Neuronal stem cell (in vitro differentiated cells): ENCODE data around the gene CYS1.

Source experiments
- DNase-seq: peaks from one replicate; pipeline ENCODE4 v3.0.0-alpha.2; 2013; ENCODE audit warnings: low spot score
- H2AFZ ChIP-seq: one replicate; pipeline ENCODE4 v1.6.1; 2013; ENCODE audit warnings: mild to moderate bottlenecking, low read length, inconsistent platforms
- H2AK5ac ChIP-seq: 2 replicates; pipeline ENCODE4 v1.6.1; 2013; ENCODE audit warnings: low read depth, mild to moderate bottlenecking, inconsistent platforms, low read length, moderate library complexity, mixed read lengths
- H2BK120ac ChIP-seq: 2 replicates; pipeline ENCODE4 v1.6.1; 2013; ENCODE audit warnings: low read depth, mild to moderate bottlenecking, inconsistent platforms, low read length, moderate library complexity, mixed read lengths
- H2BK12ac ChIP-seq: one replicate; pipeline ENCODE4 v1.6.1; 2013; ENCODE audit warnings: low read length, inconsistent platforms
- H2BK15ac ChIP-seq: 2 replicates; pipeline ENCODE4 v1.6.1; 2013; ENCODE audit warnings: mild to moderate bottlenecking, low read length, inconsistent platforms, mixed read lengths
- H2BK5ac ChIP-seq: one replicate; pipeline ENCODE4 v1.6.1; 2013; ENCODE audit warnings: inconsistent platforms, mild to moderate bottlenecking, low read length, moderate library complexity
- H3K14ac ChIP-seq: one replicate; pipeline ENCODE4 v1.6.1; 2013; ENCODE audit warnings: low read length, inconsistent platforms
- H3K18ac ChIP-seq: 2 replicates; pipeline ENCODE4 v1.6.1; 2013; ENCODE audit warnings: low read length, inconsistent platforms
- H3K23ac ChIP-seq: 2 replicates; pipeline ENCODE4 v1.6.1; 2013; ENCODE audit warnings: low read depth, mild to moderate bottlenecking, mixed read lengths, low read length, inconsistent platforms; ENCODE audit not compliant: poor library complexity
- H3K27ac ChIP-seq: replicated peaks from 3 replicates; pipeline ENCODE4 v1.5.1; 2013; ENCODE audit warnings: low read length, inconsistent platforms
- H3K27me3 ChIP-seq, 3 experiments: 2 replicates each; pipeline ENCODE4 v1.6.1; 2013; ENCODE audit warnings: low read length in 3 of 3, mild to moderate bottlenecking in 2 of 3, inconsistent platforms in 1 of 3, low read depth in 1 of 3, mixed read lengths in 1 of 3, moderate library complexity in 1 of 3; ENCODE audit not compliant: control insufficient read depth in 3 of 3, insufficient read depth in 3 of 3
- H3K36me3 ChIP-seq, 2 donors: replicated peaks in 1 of 2; 2 replicates each; pipeline ENCODE4 v1.6.1; 2013; ENCODE audit warnings: low read length in 2 of 2; ENCODE audit not compliant: control insufficient read depth in 2 of 2, insufficient read depth in 2 of 2
- H3K4ac ChIP-seq: 2 replicates; pipeline ENCODE4 v1.6.1; 2013; ENCODE audit warnings: inconsistent platforms, mild to moderate bottlenecking, low read length, moderate library complexity
- H3K4me1 ChIP-seq, 2 donors: 1 replicate in 1 of 2; 2 replicates in 1 of 2; pipeline ENCODE4 v1.6.1; 2013; ENCODE audit warnings: low read length in 2 of 2, low read depth in 1 of 2; ENCODE audit not compliant: control insufficient read depth in 2 of 2, insufficient read depth in 1 of 2
- H3K4me2 ChIP-seq: one replicate; pipeline ENCODE4 v1.6.1; 2013; ENCODE audit warnings: mild to moderate bottlenecking, low read length, inconsistent platforms; ENCODE audit not compliant: insufficient read depth, poor library complexity, severe bottlenecking
- H3K4me3 ChIP-seq, 2 donors: 2 replicates each; pipeline ENCODE4 v1.5.1; 2013; ENCODE audit warnings: low read length in 2 of 2, mild to moderate bottlenecking in 2 of 2, inconsistent platforms in 1 of 2, moderate library complexity in 1 of 2
- H3K79me1 ChIP-seq: one replicate; pipeline ENCODE4 v1.6.1; 2013; ENCODE audit warnings: low read depth, mild to moderate bottlenecking, inconsistent platforms, low read length, moderate library complexity
- H3K9ac ChIP-seq: one replicate; pipeline ENCODE4 v1.6.1; 2013; ENCODE audit warnings: mild to moderate bottlenecking, low read depth, low read length, inconsistent platforms; ENCODE audit not compliant: poor library complexity
- H3K9me3 ChIP-seq, 2 donors: replicated peaks in 1 of 2; 2 replicates each; pipeline versions ENCODE3 to v1.6.1; 2013; ENCODE audit warnings: low read length in 2 of 2, mild to moderate bottlenecking in 2 of 2, inconsistent platforms in 1 of 2, low read depth in 1 of 2, mixed read lengths in 1 of 2, moderate library complexity in 1 of 2; ENCODE audit not compliant: control insufficient read depth in 2 of 2, insufficient read depth in 1 of 2
- H4K8ac ChIP-seq: one replicate; pipeline ENCODE4 v1.6.1; 2013; ENCODE audit warnings: low read depth, mild to moderate bottlenecking, inconsistent platforms, low read length, moderate library complexity
- H4K91ac ChIP-seq: one replicate; pipeline ENCODE4 v1.6.1; 2013; ENCODE audit warnings: low read length, low read depth, mild to moderate bottlenecking, inconsistent platforms; ENCODE audit not compliant: poor library complexity
- WGBS, 2 donors: extraction: QIAGEN DNeasy Blood & Tissue Kit; methylation state at CpG; one replicate each; pipeline ENCODE4 v1.1.7; 2013; ENCODE audit warnings: missing lambda C conversion rate in 2 of 2, mixed read lengths in 1 of 2; ENCODE audit not compliant: insufficient read length in 2 of 2, insufficient replicate concordance in 1 of 2; ENCODE audit errors: extremely low coverage in 2 of 2; 5-methylcytosine and 5-hydroxymethylcytosine counted together

Gene CYS1

GRCh38 chr2:10041711-10042110, 38.5 kb downstream of the CYS1 start:
- H4K8ac ChIP-seq: no peak overlapping the region
- peak overlapping the region; percentile 60 for H3K18ac ChIP-seq
- H2BK15ac ChIP-seq: no peak overlapping the region
- no peak overlapping the region for H3K27ac ChIP-seq
- H2BK120ac ChIP-seq: no peak overlapping the region
- no peak overlapping the region for H2BK5ac ChIP-seq
- H3K23ac ChIP-seq: peak overlapping the region; percentile 59
- peaks cover 4% of the 10 kb centered on the region for H3K79me1 ChIP-seq
- peaks cover 3 to 10% of the 10 kb centered on the region in 2 donors for H3K4me1 ChIP-seq
- H3K36me3 ChIP-seq: peaks cover 0 to 16% of the 10 kb centered on the region in 2 donors
- peak overlapping the region; percentile 77 for H2AK5ac ChIP-seq
- WGBS, 2 donors: no CpG with 5 or more reads among the region's 14 CpGs
- no peak overlapping the region for H3K4ac ChIP-seq
- H3K4me2 ChIP-seq: no peak overlapping the region
- H2AFZ ChIP-seq: no peak overlapping the region
- DNase-seq: no peak
- H2BK12ac ChIP-seq: no peak overlapping the region
- H3K9ac ChIP-seq: no peak overlapping the region
- H3K4me3 ChIP-seq: no peak overlapping the region
- no peak overlapping the region for H4K91ac ChIP-seq
- no peak overlapping the region for H3K14ac ChIP-seq
- peaks cover 6 to 12% of the 10 kb centered on the region in 2 donors for H3K9me3 ChIP-seq
- H3K27me3 ChIP-seq: peaks cover 0 to 12% (median 0%) of the 10 kb centered on the region in 3 experiments

GRCh38 chr2:10039658-10040410, 40.4 kb downstream of the CYS1 start:
- Histone ChIP-seq H3K4me1 (peaks cover 3 to 10% of the 10 kb centered on the region in 2 donors), H3K36me3 (no peaks in the 10 kb centered on the region), H3K23ac (no peak overlapping the region), H3K9ac (no peak overlapping the region), H2BK5ac (no peak overlapping the region), H2BK12ac (no peak overlapping the region), H3K27me3 (peaks cover 0 to 12% (median 0%) of the 10 kb centered on the region in 3 experiments), H2BK120ac (no peak overlapping the region), H3K4ac (no peak overlapping the region), H4K8ac (no peak overlapping the region), H2AK5ac (no peak overlapping the region), H4K91ac (no peak overlapping the region), H3K4me3 (no peak overlapping the region), H3K18ac (no peak overlapping the region), H3K4me2 (no peak overlapping the region), H2BK15ac (no peak overlapping the region), H3K9me3 (peaks cover 6 to 9% of the 10 kb centered on the region in 2 donors), H2AFZ (no peak overlapping the region), H3K14ac (no peak overlapping the region), H3K27ac (no peak overlapping the region), H3K79me1 (peaks cover 3% of the 10 kb centered on the region)
- no CpG with 5 or more reads among the region's 16 CpGs for WGBS, 2 donors
- DNase-seq: no peak

- Histone ChIP-seq H3K4me1 (peaks cover 3 to 10% of the 10 kb centered on the region in 2 donors), H2BK15ac (no peak overlapping the region)
- DNase-seq: no peak
These were observed 41.5 kb downstream of the CYS1 start for GRCh38 chr2:10038716-10039115.

GRCh38 chr2:10038123-10038522, 42.1 kb downstream of the CYS1 start:
- Histone ChIP-seq H3K9ac (no peak overlapping the region), H3K4ac (no peak overlapping the region), H3K18ac (peak overlapping the region; percentile 46), H3K14ac (no peak overlapping the region), H3K4me1 (peaks cover 3 to 10% of the 10 kb centered on the region in 2 donors), H3K27me3 (peaks cover 0 to 12% (median 5%) of the 10 kb centered on the region in 3 experiments), H2BK120ac (peak overlapping the region; percentile 77), H3K4me3 (no peak overlapping the region), H3K79me1 (peaks cover 3% of the 10 kb centered on the region), H3K36me3 (no peaks in the 10 kb centered on the region), H3K9me3 (peaks cover 0 to 4% of the 10 kb centered on the region in 2 donors), H4K8ac (no peak overlapping the region), H2BK15ac (no peak overlapping the region), H2BK12ac (no peak overlapping the region), H2BK5ac (peak overlapping the region; percentile 12), H2AK5ac (peak overlapping the region; percentile 17), H2AFZ (no peak overlapping the region), H3K4me2 (no peak overlapping the region), H4K91ac (no peak overlapping the region), H3K23ac (no peak overlapping the region), H3K27ac (no peak overlapping the region)
- WGBS, 2 donors: no CpG with 5 or more reads among the region's 10 CpGs
- DNase-seq: no peak

More at GRCh38 chr2:10038716-10039115, 41.5 kb downstream of the CYS1 start:
- no peaks in the 10 kb centered on the region for H3K36me3 ChIP-seq
- no peak overlapping the region for H4K8ac ChIP-seq
- no peak overlapping the region for H4K91ac ChIP-seq
- H2BK120ac ChIP-seq: no peak overlapping the region
- no peak overlapping the region for H3K27ac ChIP-seq
- no peak overlapping the region for H3K4me3 ChIP-seq
- no peak overlapping the region for H3K9ac ChIP-seq
- peaks cover 3% of the 10 kb centered on the region for H3K79me1 ChIP-seq
- H2AFZ ChIP-seq: no peak overlapping the region
- H3K4ac ChIP-seq: no peak overlapping the region
- H2BK5ac ChIP-seq: no peak overlapping the region
- no peak overlapping the region for H3K18ac ChIP-seq
- peaks cover 0 to 4% of the 10 kb centered on the region in 2 donors for H3K9me3 ChIP-seq
- H2BK12ac ChIP-seq: no peak overlapping the region
- H3K14ac ChIP-seq: no peak overlapping the region
- peaks cover 0 to 12% (median 0%) of the 10 kb centered on the region in 3 experiments for H3K27me3 ChIP-seq
- H2AK5ac ChIP-seq: no peak overlapping the region
- H3K4me2 ChIP-seq: no peak overlapping the region
- H3K23ac ChIP-seq: no peak overlapping the region
